ENCODE measurements around the gene RAB3GAP1. TPM values are rescaled to one million over a fixed set of nuclear protein-coding genes. Genes with fewer than 3 reads are reported as not detected.

RAB3GAP1 gene
- polyA plus RNA-seq, 1 donor from 2014 or later, result 43.3 TPM

DNA sequence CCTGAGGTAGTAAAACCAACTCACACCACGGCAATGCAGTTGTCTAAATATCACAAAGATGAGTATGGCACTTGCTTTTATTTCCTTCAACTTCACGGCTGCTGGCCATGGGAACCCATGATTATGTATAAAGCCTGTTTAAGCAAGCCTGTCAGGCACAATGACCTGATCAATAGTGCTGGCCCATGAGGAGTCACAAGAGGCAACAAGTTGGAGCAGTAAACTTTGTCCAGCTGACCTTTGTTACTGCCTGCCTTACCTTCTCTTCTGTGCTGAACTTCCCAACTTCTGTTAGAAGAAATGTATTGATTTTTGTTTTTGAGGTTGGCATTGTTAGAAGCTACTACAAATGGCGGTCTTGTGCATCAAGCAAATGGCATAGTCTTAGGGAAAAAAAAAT is 151.9 kb downstream of the RAB3GAP1 start:
- Histone ChIP-seq H3K36me3 (ENCODE audit: insufficient read depth, low read length) (no peaks in the 10 kb centered on the region), H3K9me3 (ENCODE audit: low read length) (no peaks in the 10 kb centered on the region), H2AFZ (ENCODE audit: low read depth, low read length) (no peak overlapping the region), H3K4me2 (ENCODE audit: low read length) (no peak overlapping the region), H4K20me1 (ENCODE audit: insufficient read depth) (no peaks in the 10 kb centered on the region), H3F3A (ENCODE audit: insufficient read depth, low read length, poor library complexity, severe bottlenecking) (no peaks in the 10 kb centered on the region), H3K4me3 (ENCODE audit: low read length) (no peak overlapping the region), H3K9me2 (ENCODE audit: insufficient read depth, low read length) (no peaks in the 10 kb centered on the region), H3K9ac (ENCODE audit: low read length) (no peak overlapping the region), H3K27me3 (ENCODE audit: insufficient read depth, low read depth, low read length) (no peaks in the 10 kb centered on the region), H3K27ac (ENCODE audit: low read length) (no peak overlapping the region), H3K79me2 (replicated peaks; ENCODE audit: insufficient read depth, low read length) (no peaks in the 10 kb centered on the region)
- TF ChIP-seq RAD21 (conservative IDR thresholded peaks at IDR 0.05) (no peak), POLR2AphosphoS5 (IDR thresholded peaks at IDR 0.05) (no peak), MXI1 (conservative IDR thresholded peaks at IDR 0.05; ENCODE audit: poor library complexity, severe bottlenecking) (no peak), EP300 (conservative IDR thresholded peaks at IDR 0.05; ENCODE audit: poor library complexity, severe bottlenecking) (no peak), SMC3 (conservative IDR thresholded peaks at IDR 0.05; ENCODE audit: poor library complexity) (no peak), TAF1 (IDR thresholded peaks at IDR 0.05; ENCODE audit: low read depth) (no peak), EZH2 (IDR thresholded peaks at IDR 0.05; ENCODE audit: borderline replicate concordance, insufficient read depth, low read length, poor library complexity, severe bottlenecking) (no peak)
- TF ChIP-seq, protein P1, sequence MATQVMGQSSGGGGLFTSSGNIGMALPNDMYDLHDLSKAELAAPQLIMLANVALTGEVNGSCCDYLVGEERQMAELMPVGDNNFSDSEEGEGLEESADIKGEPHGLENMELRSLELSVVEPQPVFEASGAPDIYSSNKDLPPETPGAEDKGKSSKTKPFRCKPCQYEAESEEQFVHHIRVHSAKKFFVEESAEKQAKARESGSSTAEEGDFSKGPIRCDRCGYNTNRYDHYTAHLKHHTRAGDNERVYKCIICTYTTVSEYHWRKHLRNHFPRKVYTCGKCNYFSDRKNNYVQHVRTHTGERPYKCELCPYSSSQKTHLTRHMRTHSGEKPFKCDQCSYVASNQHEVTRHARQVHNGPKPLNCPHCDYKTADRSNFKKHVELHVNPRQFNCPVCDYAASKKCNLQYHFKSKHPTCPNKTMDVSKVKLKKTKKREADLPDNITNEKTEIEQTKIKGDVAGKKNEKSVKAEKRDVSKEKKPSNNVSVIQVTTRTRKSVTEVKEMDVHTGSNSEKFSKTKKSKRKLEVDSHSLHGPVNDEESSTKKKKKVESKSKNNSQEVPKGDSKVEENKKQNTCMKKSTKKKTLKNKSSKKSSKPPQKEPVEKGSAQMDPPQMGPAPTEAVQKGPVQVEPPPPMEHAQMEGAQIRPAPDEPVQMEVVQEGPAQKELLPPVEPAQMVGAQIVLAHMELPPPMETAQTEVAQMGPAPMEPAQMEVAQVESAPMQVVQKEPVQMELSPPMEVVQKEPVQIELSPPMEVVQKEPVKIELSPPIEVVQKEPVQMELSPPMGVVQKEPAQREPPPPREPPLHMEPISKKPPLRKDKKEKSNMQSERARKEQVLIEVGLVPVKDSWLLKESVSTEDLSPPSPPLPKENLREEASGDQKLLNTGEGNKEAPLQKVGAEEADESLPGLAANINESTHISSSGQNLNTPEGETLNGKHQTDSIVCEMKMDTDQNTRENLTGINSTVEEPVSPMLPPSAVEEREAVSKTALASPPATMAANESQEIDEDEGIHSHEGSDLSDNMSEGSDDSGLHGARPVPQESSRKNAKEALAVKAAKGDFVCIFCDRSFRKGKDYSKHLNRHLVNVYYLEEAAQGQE (IDR thresholded peaks at IDR 0.05; ENCODE audit: borderline replicate concordance), result no peak
- TF ChIP-seq, protein P2, sequence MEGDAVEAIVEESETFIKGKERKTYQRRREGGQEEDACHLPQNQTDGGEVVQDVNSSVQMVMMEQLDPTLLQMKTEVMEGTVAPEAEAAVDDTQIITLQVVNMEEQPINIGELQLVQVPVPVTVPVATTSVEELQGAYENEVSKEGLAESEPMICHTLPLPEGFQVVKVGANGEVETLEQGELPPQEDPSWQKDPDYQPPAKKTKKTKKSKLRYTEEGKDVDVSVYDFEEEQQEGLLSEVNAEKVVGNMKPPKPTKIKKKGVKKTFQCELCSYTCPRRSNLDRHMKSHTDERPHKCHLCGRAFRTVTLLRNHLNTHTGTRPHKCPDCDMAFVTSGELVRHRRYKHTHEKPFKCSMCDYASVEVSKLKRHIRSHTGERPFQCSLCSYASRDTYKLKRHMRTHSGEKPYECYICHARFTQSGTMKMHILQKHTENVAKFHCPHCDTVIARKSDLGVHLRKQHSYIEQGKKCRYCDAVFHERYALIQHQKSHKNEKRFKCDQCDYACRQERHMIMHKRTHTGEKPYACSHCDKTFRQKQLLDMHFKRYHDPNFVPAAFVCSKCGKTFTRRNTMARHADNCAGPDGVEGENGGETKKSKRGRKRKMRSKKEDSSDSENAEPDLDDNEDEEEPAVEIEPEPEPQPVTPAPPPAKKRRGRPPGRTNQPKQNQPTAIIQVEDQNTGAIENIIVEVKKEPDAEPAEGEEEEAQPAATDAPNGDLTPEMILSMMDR (IDR thresholded peaks at IDR 0.05; ENCODE audit: poor library complexity, severe bottlenecking), result no peak

DNA sequence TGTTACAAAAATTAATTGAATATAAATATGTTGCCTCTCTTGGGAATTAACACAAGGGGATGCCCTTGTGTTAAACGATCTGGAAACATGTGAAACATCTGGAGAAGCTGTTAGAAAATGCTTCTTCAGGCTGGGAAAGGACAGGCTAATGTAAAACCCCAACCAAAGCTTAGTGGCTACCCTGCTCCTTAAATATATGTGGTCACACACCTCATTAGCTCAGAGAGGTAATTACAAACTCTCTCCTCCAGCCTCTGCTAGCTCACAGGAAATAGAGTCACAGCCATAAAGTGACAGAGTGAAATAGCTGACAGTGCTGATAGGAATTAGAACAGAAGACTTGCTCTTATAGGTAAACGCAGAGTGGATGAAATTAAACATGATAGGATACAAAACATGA is 155.9 kb downstream of the RAB3GAP1 start:
- Histone ChIP-seq H3K9me2 (ENCODE audit: insufficient read depth, low read length) (no peaks in the 10 kb centered on the region), H3K4me2 (ENCODE audit: low read length) (no peak overlapping the region), H2AFZ (ENCODE audit: low read depth, low read length) (no peak overlapping the region), H3K9ac (ENCODE audit: low read length) (no peak overlapping the region), H3K27me3 (ENCODE audit: insufficient read depth, low read depth, low read length) (no peaks in the 10 kb centered on the region), H4K20me1 (ENCODE audit: insufficient read depth) (no peaks in the 10 kb centered on the region), H3K9me3 (ENCODE audit: low read length) (no peaks in the 10 kb centered on the region), H3K36me3 (ENCODE audit: insufficient read depth, low read length) (no peaks in the 10 kb centered on the region), H3K79me2 (replicated peaks; ENCODE audit: insufficient read depth, low read length) (no peaks in the 10 kb centered on the region), H3F3A (ENCODE audit: insufficient read depth, low read length, poor library complexity, severe bottlenecking) (no peaks in the 10 kb centered on the region), H3K4me3 (ENCODE audit: low read length) (no peak overlapping the region), H3K27ac (ENCODE audit: low read length) (no peak overlapping the region)
- TF ChIP-seq TAF1 (IDR thresholded peaks at IDR 0.05; ENCODE audit: low read depth) (no peak), EP300 (conservative IDR thresholded peaks at IDR 0.05; ENCODE audit: poor library complexity, severe bottlenecking) (no peak), RAD21 (conservative IDR thresholded peaks at IDR 0.05) (no peak), MXI1 (conservative IDR thresholded peaks at IDR 0.05; ENCODE audit: poor library complexity, severe bottlenecking) (no peak), SMC3 (conservative IDR thresholded peaks at IDR 0.05; ENCODE audit: poor library complexity) (no peak), EZH2 (IDR thresholded peaks at IDR 0.05; ENCODE audit: borderline replicate concordance, insufficient read depth, low read length, poor library complexity, severe bottlenecking) (no peak), POLR2AphosphoS5 (IDR thresholded peaks at IDR 0.05) (no peak)
- TF ChIP-seq, protein P1 (IDR thresholded peaks at IDR 0.05; ENCODE audit: borderline replicate concordance), result no peak
- TF ChIP-seq, protein P2 (IDR thresholded peaks at IDR 0.05; ENCODE audit: poor library complexity, severe bottlenecking), result no peak

Measured in neural cell (in vitro differentiated cells).